ENCODE data around the gene CIDEC. TPM values are rescaled to one million over a fixed set of nuclear protein-coding genes. Genes with fewer than 3 reads are reported as not detected.
A peak's percentile ranks its signal among the peaks of the same experiment; 100 is the strongest.
"Not testable (repeated sequence)": the region's sequence is repeated elsewhere in the genome, so short reads cannot be mapped to it uniquely, and the experiment has no call there.

The CIDEC gene
- total RNA-seq, 4 donors from 2014 or later: 27.2 to 510 (median 253) TPM

DNA sequence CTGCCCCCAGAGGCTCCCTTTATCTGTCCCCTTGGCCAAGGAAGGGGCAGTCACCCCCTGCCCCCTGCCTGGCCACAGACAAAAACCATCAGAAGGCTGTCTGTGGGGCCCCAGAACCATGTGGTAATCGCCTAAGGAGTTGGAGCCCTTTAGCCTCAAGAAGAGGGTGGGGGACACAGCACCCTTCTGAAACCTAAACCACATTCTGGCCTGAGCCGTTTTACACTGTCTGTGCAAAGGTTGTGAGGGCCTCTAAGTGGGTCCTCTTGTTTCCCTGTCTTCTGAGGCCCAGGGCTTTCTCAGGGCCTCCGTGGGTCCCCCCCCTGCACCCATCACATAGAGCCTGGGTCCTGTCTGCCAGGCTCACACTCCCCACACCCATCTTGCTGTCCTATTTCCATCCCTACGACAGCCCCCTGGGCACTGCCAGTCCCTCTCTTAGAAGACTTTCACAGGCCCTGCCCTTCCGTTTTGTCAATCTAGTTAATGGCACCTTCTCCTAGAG, 18.4 kb downstream of the CIDEC start:
- Histone ChIP-seq H3K27ac (no peak overlapping the region), H3K36me3 (no peaks in the 10 kb centered on the region), H3K4me3 (no peak overlapping the region), H3K4me1 (peaks cover 0 to 19% (median 0%) of the 10 kb centered on the region in 4 donors), H3K27me3 (no peaks in the 10 kb centered on the region), H3K9me3 (no peaks in the 10 kb centered on the region)
- no peak for TF ChIP-seq POLR2A (IDR thresholded peaks at IDR 0.05)
- TF ChIP-seq, protein P1, sequence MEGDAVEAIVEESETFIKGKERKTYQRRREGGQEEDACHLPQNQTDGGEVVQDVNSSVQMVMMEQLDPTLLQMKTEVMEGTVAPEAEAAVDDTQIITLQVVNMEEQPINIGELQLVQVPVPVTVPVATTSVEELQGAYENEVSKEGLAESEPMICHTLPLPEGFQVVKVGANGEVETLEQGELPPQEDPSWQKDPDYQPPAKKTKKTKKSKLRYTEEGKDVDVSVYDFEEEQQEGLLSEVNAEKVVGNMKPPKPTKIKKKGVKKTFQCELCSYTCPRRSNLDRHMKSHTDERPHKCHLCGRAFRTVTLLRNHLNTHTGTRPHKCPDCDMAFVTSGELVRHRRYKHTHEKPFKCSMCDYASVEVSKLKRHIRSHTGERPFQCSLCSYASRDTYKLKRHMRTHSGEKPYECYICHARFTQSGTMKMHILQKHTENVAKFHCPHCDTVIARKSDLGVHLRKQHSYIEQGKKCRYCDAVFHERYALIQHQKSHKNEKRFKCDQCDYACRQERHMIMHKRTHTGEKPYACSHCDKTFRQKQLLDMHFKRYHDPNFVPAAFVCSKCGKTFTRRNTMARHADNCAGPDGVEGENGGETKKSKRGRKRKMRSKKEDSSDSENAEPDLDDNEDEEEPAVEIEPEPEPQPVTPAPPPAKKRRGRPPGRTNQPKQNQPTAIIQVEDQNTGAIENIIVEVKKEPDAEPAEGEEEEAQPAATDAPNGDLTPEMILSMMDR (IDR thresholded peaks at IDR 0.05): no peak
- no peak for DNase-seq

DNA sequence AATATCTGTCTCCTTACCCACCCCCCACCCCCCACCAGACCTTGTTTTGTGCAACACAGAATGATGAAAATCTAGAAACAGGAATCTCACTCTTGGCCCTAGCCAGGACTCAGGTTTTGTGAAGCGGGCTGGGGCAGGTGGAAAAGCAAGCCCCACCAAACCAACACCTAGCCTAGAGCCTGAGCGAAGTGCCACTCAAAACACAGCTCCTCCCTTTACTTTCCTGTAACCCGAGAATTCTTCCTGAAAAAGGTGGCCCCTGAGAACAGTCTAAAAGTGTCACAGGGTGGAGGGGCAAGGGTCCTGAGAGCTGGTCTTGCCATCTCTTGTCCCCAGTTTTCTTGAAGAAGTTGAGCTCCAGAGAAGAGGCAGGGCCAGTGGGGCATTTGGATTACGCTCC, 18.9 kb downstream of the CIDEC start:
- DNase-seq: no peak
- Histone ChIP-seq H3K9me3 (no peaks in the 10 kb centered on the region), H3K27me3 (no peaks in the 10 kb centered on the region), H3K27ac (no peak overlapping the region), H3K4me1 (peaks cover 0 to 19% (median 0%) of the 10 kb centered on the region in 4 donors), H3K36me3 (no peaks in the 10 kb centered on the region), H3K4me3 (no peak overlapping the region)
- no peak for TF ChIP-seq POLR2A (IDR thresholded peaks at IDR 0.05)
- TF ChIP-seq, protein P1 (IDR thresholded peaks at IDR 0.05): no peak

DNA sequence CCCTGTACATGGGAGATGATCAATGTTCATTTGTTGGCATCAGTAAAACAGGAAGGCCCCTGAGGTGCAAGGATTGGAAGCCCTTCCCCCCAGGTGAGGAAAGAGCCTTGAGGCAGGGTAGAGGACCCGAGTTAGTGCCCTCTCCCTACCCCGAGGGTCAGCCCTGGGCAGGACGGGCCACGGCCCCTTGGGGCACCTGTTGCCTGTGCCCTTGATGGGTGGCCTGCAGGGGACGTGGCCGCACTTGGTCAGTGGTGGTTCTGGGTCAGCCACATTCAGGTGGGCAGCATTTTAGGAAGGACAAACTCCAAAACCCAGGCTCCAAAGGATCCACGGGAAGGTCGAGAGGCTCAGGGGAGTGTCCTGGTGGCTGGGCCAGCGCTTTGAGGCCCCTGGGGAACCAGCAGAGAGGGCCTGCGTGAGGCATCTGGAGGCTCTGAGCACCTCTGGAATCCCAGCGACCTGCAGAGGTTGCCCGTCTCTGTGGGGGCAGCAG, 20.5 kb downstream of the CIDEC start:
- no peak for DNase-seq
- Histone ChIP-seq H3K27me3 (no peaks in the 10 kb centered on the region), H3K9me3 (no peaks in the 10 kb centered on the region), H3K27ac (no peak overlapping the region), H3K4me3 (no peak overlapping the region), H3K4me1 (peaks cover 0 to 19% (median 0%) of the 10 kb centered on the region in 4 donors), H3K36me3 (no peaks in the 10 kb centered on the region)
- TF ChIP-seq POLR2A (IDR thresholded peaks at IDR 0.05): no peak
- TF ChIP-seq, protein P1 (IDR thresholded peaks at IDR 0.05): no peak

DNA sequence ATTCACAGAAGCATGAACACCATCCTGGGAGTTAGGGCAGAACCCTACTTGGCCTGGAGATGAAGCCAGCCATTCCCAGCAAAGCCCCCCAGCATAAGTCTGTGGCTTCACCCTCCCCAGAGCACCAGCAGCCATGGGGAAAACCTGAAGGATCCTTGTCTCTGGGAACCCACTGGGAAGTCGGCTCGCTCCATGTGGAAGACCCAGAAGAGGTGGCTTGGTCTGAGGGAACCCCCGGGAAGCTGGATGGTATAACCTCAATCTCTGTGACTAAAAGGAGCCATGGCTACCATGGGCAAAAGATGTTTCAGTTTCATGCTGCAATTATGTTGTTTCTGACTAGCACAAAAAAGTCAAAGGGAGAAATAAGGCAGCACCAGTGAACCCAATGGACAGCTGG, 24.5 kb downstream of the CIDEC start:
- Histone ChIP-seq H3K4me3 (no peak overlapping the region), H3K27ac (no peak overlapping the region), H3K27me3 (no peaks in the 10 kb centered on the region), H3K36me3 (no peaks in the 10 kb centered on the region), H3K9me3 (no peaks in the 10 kb centered on the region), H3K4me1 (peaks cover 0 to 9% (median 0%) of the 10 kb centered on the region in 4 donors)
- TF ChIP-seq, protein P1 (IDR thresholded peaks at IDR 0.05): no peak
- no peak for TF ChIP-seq POLR2A (IDR thresholded peaks at IDR 0.05)
- DNase-seq: no peak

DNA sequence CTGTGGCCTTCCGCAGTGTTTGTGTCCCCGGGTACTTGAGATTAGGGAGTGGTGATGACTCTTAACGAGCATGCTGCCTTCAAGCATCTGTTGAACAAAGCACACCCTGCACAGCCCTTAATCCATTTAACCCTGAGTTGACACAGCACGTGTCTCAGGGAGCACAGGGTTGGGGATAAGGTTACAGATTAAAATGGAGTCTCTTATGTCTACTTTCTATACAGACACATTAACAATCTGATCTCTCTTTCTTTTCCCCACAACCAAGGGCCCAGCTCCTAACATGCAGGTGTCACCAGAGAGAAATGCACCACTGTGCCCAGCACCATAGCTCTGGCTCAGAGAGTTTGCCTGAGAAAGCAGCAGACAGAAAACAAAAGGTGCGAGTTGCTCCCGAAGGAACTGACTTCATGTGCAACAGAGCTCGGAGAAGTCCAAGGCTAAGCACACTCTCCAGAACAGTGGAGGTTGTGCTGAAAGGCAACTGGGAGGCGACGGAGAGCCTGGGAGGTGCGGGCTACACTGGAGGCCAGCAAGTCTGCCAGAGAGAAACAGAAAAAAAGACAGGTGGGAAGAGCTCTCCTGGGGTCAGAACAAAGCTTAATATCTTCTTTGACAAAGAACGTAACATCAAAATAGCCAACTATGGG, 25.6 kb downstream of the CIDEC start:
- H3K36me3 ChIP-seq, H3K27me3 ChIP-seq, H3K4me1 ChIP-seq, H3K9me3 ChIP-seq, H3K27ac ChIP-seq, DNase-seq, H3K4me3 ChIP-seq: not testable (repeated sequence)

DNA sequence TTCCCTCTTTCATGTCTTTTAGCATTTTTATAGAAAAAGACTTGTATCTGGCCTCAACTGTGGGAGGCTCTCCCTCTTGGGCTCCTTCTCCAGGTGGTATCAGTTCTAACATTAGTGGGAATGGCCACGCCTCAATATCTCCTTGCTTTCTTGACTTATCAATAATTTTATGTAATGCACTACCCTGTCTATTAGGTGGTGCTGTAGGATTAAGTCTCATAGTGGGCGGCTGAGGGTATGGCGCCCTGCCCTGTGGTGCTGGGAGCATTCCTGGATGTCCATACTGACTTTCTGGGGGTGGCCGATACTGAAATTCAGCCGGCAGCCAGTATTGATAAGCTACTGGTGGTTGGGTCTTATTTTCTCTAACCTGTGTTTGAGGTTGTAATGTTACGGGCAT, 27.5 kb downstream of the CIDEC start:
- TF ChIP-seq, protein P1 (IDR thresholded peaks at IDR 0.05): no peak
- TF ChIP-seq POLR2A (IDR thresholded peaks at IDR 0.05): no peak
- H3K4me3 ChIP-seq: no peak overlapping the region
- no peak overlapping the region for H3K27ac ChIP-seq
- no peaks in the 10 kb centered on the region for H3K9me3 ChIP-seq
- H3K27me3 ChIP-seq: no peaks in the 10 kb centered on the region
- DNase-seq: no peak
- H3K4me1 ChIP-seq: peaks cover 0 to 9% (median 0%) of the 10 kb centered on the region in 4 donors
- no peaks in the 10 kb centered on the region for H3K36me3 ChIP-seq

DNA sequence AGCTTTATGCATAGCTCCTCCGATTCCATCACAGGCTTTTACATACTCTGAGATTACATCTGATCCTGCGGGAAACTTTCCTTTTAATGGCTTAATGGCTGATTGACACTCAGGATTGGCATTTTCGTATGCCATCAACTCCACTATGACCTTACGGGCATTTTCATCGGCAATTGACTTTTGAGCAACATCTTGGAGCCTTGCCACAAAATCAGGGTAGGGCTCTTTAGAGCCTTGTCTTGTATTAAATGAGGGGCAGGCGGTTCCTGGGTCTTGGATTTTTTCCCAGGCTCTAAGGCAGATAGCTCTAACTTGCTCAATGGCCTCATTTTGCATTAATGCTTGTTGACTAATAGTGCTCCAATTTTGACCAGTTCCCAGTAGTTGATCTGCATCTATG, 28.1 kb downstream of the CIDEC start:
- not testable (repeated sequence) for H3K27me3 ChIP-seq, H3K4me3 ChIP-seq, H3K36me3 ChIP-seq, H3K4me1 ChIP-seq, H3K9me3 ChIP-seq
- peak in 1 of 3 donors; percentile 72 for DNase-seq
- peak overlapping the region in 1 of 4 donors; percentile 31 for H3K27ac ChIP-seq

DNA sequence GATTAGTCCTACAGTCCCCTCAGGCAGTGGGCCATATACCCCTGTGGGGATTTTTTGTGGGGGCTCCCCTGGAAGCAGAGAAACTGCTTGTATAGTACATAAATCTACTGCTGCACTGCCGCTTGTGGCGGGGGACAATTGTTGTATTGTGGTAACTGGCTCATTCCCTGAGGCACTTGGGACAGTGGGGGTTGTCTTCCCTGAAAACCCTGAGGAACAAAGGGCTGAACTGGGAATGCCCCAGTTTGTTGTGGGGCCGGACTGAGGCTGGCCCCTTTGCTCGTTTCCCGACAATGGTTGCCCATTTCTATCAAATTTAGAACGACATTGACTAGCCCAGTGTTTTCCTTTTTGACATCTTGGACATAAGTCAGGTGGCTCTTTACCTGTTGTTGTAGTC, 28.7 kb downstream of the CIDEC start:
- H3K9me3 ChIP-seq, H3K4me3 ChIP-seq, H3K36me3 ChIP-seq, DNase-seq, H3K4me1 ChIP-seq, H3K27me3 ChIP-seq: not testable (repeated sequence)
- H3K27ac ChIP-seq: peak overlapping the region in 1 of 4 donors; percentile 31

All from Peyer's patch (tissue), 4 donors.